ENCODE data around the gene CST3.

DNA sequence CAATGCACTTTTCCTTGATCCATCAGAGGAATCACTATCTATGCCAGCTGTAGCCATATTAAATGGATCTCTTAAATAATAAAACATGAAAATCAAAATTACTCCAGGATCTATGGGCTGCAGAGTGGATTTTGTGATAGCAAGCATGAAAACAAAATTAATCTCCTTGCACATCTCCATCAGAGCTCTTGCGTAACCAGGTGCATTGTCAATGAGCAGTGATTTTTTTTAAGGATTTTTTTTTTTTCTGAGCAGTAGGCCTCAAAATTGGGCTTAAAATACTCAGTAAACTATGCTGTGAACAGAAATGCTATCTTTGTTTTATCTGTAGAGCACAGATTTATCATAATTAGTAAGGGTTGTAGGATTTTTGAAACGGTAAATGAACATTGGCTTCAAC, 11.5 kb upstream of the CST3 start:
- TF ChIP-seq POLR2A (IDR thresholded peaks at IDR 0.05; ENCODE audit: extremely low read depth, insufficient read length), result no peak
- TF ChIP-seq, protein P1, sequence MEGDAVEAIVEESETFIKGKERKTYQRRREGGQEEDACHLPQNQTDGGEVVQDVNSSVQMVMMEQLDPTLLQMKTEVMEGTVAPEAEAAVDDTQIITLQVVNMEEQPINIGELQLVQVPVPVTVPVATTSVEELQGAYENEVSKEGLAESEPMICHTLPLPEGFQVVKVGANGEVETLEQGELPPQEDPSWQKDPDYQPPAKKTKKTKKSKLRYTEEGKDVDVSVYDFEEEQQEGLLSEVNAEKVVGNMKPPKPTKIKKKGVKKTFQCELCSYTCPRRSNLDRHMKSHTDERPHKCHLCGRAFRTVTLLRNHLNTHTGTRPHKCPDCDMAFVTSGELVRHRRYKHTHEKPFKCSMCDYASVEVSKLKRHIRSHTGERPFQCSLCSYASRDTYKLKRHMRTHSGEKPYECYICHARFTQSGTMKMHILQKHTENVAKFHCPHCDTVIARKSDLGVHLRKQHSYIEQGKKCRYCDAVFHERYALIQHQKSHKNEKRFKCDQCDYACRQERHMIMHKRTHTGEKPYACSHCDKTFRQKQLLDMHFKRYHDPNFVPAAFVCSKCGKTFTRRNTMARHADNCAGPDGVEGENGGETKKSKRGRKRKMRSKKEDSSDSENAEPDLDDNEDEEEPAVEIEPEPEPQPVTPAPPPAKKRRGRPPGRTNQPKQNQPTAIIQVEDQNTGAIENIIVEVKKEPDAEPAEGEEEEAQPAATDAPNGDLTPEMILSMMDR (IDR thresholded peaks at IDR 0.05; ENCODE audit: low read depth, low read length), result no peak
